Spleen (tissue), 11 donors: ENCODE measurements around the gene DYDC1. TPM values are rescaled to one million over a fixed set of nuclear protein-coding genes. Genes with fewer than 3 reads are reported as not detected.
"Not testable (repeated sequence)": the region's sequence is repeated elsewhere in the genome, so short reads cannot be mapped to it uniquely, and the experiment has no call there.

Experiments used
- DNase-seq: peaks from one replicate; pipeline ENCODE4 v3.0.0-alpha.2; 2020
- H3K27ac ChIP-seq, 8 donors: fragments of 200-600 bp; sonication (generic) in 7 of 8; 1 replicate in 4 of 8; 2 replicates in 4 of 8; pipeline versions ENCODE4 v1.5.0 to v1.8.0; 2016 to 2021; ENCODE audit warnings: inconsistent platforms in 4 of 8, mild to moderate bottlenecking in 4 of 8, moderate library complexity in 1 of 8
- H3K27me3 ChIP-seq, 7 donors: fragments of 200-600 bp; sonication (generic) in 6 of 7; replicated peaks in 1 of 7; 1 replicate in 4 of 7; 2 replicates in 3 of 7; pipeline versions ENCODE4 v1.5.0 to v1.8.0; 2016 to 2021; ENCODE audit warnings: inconsistent platforms in 3 of 7, mild to moderate bottlenecking in 1 of 7
- H3K36me3 ChIP-seq, 6 donors: fragments of 200-600 bp; sonication (generic) in 5 of 6; 1 replicate in 4 of 6; 2 replicates in 2 of 6; pipeline versions ENCODE4 v1.5.0 to v1.8.0; 2016 to 2021; ENCODE audit warnings: inconsistent platforms in 2 of 6
- H3K4me1 ChIP-seq, 6 donors: fragments of 200-600 bp; sonication (generic) in 5 of 6; 1 replicate in 3 of 6; 2 replicates in 3 of 6; pipeline versions ENCODE4 v1.5.0 to v1.8.0; 2016 to 2021; ENCODE audit warnings: inconsistent platforms in 3 of 6
- H3K4me3 ChIP-seq, 8 donors: fragments of 200-600 bp; sonication (generic) in 7 of 8; 1 replicate in 4 of 8; 2 replicates in 4 of 8; pipeline versions ENCODE4 v1.5.0 to v1.8.0; 2016 to 2021; ENCODE audit warnings: inconsistent platforms in 4 of 8, mild to moderate bottlenecking in 4 of 8, moderate library complexity in 2 of 8
- H3K9me3 ChIP-seq, 8 donors: fragments of 200-600 bp; sonication (generic) in 7 of 8; 1 replicate in 4 of 8; 2 replicates in 4 of 8; pipeline versions ENCODE4 v1.5.0 to v1.8.0; 2016 to 2021; ENCODE audit warnings: inconsistent platforms in 4 of 8
- POLR2A ChIP-seq, 3 donors: fragments of 450-650 bp; IDR thresholded peaks; one replicate each; pipeline ENCODE4 v1.5.1; 2017; ENCODE audit warnings: antibody characterized with exemption in 3 of 3, mild to moderate bottlenecking in 1 of 3
- POLR2AphosphoS5 ChIP-seq, 3 donors: sonication (generic); formaldehyde crosslinking; IDR thresholded peaks; one replicate each; pipeline ENCODE4 v1.5.1; 2017; ENCODE audit warnings: antibody characterized with exemption in 3 of 3
- WGBS, 5 donors: extraction: QIAGEN DNeasy Blood & Tissue Kit in 3 of 5; methylation state at CpG; one replicate each; pipeline versions ENCODE4 v1.1.5 to v1.1.7; 2013 to 2018; 5-methylcytosine and 5-hydroxymethylcytosine counted together
- intact Hi-C: fragments of 100-400 bp; cut with DNase I; formaldehyde crosslinking; loops from one replicate; pipeline ENCODE4 v1.15.0; 2023; ENCODE audit warnings: low total_unique reads
- polyA plus RNA-seq, 3 donors: library from polyadenylated mRNA; stranded (reverse); fragments of 200-250 nt; gene quantifications; one replicate each; pipeline ENCODE4 v1.2.1, GENCODE V29; 2013
- total RNA-seq, 7 donors: library from RNA; depleted of rRNA in 3 of 7; stranded (reverse); fragments of >200 nt in 3 of 7; fragmentation: NEBNext Ultra II Directional in 4 of 7; extraction: Animal tissue kit (Norgen Biotek cat#: 25700) in 4 of 7; gene quantifications; one replicate each; pipeline versions ENCODE4 v1.1.0 to v1.2.1, GENCODE V29; 2016 to 2021
- TF ChIP-seq, protein P1 (sequence below), 11 experiments: fragments of 200-600 bp in 7 of 11; fragments of 450-650 bp in 4 of 11; sonication (generic) in 4 of 11; IDR thresholded peaks in 8 of 11; conservative IDR thresholded peaks in 3 of 11; 1 replicate in 7 of 11; 2 replicates in 4 of 11; pipeline versions ENCODE4 v1.4.0 to v1.8.0; 2016 to 2021; ENCODE audit warnings: antibody characterized with exemption in 11 of 11, inconsistent platforms in 4 of 11, mild to moderate bottlenecking in 1 of 11
- donor health status: healthy with polysubstance abuse.
- donor health status: DM: no; HTN: no; CAD: no; lungs with moderate emphysema.
- donor health status: DM: no; HTN: no; CAD: no.
- donor health status: Bipolar disorder and iron deficiency.
- donor health status: healthy.
- donor health status: DM: no; HTN: no; CAD: no.
- donor health status: DM: yes; HTN: yes; CAD: no.

DYDC1 gene
- total and polyA plus RNA-seq, 10 donors = not detected

DNA sequence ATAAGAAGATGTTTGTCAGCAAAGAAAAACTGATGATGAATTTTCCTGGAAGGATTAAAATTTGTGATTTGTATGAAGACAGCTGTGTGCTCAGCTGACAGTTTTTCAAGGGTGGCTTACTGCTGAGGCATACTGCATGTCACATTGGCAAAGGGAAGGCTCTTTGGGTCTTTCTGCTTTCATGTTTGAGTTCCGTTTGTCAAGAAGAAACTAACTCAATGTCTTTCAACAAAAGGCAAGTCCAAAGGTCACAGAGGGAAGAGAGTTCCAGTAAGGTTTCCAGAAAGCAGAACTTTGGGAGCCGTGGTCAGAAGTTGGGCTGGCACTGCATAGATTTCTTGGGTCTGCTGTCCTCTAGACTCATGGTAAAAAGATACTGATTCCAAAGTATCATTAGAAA lies 16.9 kb upstream of the DYDC1 start:
- WGBS, 5 donors = 57 to 72% (median 64%) methylated on average over 2 of the region's 2 CpGs
- Histone ChIP-seq H3K27ac (no peak overlapping the region), H3K36me3 (no peaks in the 10 kb centered on the region), H3K27me3 (no peaks in the 10 kb centered on the region), H3K9me3 (peaks cover 0 to 7% (median 0%) of the 10 kb centered on the region in 8 donors), H3K4me3 (no peak overlapping the region), H3K4me1 (peaks cover 0 to 4% (median 0%) of the 10 kb centered on the region in 6 donors)
- no peak for DNase-seq
- TF ChIP-seq POLR2AphosphoS5 (IDR thresholded peaks at IDR 0.05) = no peak
- TF ChIP-seq POLR2A (IDR thresholded peaks at IDR 0.05) = no peak
- TF ChIP-seq, protein P1, sequence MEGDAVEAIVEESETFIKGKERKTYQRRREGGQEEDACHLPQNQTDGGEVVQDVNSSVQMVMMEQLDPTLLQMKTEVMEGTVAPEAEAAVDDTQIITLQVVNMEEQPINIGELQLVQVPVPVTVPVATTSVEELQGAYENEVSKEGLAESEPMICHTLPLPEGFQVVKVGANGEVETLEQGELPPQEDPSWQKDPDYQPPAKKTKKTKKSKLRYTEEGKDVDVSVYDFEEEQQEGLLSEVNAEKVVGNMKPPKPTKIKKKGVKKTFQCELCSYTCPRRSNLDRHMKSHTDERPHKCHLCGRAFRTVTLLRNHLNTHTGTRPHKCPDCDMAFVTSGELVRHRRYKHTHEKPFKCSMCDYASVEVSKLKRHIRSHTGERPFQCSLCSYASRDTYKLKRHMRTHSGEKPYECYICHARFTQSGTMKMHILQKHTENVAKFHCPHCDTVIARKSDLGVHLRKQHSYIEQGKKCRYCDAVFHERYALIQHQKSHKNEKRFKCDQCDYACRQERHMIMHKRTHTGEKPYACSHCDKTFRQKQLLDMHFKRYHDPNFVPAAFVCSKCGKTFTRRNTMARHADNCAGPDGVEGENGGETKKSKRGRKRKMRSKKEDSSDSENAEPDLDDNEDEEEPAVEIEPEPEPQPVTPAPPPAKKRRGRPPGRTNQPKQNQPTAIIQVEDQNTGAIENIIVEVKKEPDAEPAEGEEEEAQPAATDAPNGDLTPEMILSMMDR (IDR thresholded peaks at IDR 0.05 in 8 of 11, conservative IDR thresholded peaks at IDR 0.05 in 3 of 11) = no peak
- intact Hi-C loops = no loop called here

DNA sequence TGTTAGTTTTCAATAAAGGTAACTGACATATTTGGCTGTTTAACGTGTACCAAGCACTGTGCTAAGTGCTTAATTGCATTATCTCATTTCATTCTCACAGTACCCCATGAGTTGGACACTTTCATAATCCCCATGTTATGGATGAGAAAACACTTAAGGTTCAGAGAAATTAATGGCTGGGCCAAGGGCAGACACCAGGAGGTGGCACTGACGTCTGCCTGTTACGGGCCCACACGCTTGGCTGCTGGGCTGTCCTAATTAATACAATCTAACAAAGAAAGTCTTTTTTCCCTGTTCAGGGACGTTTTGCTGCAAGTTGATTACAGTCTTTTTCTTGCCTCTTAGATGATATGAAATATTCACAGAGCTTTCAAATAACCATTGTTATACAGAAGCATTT lies 16.1 kb upstream of the DYDC1 start:
- Histone ChIP-seq H3K4me3 (no peak overlapping the region), H3K4me1 (no peaks in the 10 kb centered on the region), H3K27me3 (no peaks in the 10 kb centered on the region), H3K36me3 (no peaks in the 10 kb centered on the region), H3K9me3 (peaks cover 0 to 15% (median 7%) of the 10 kb centered on the region in 8 donors), H3K27ac (no peak overlapping the region)
- intact Hi-C loops = no loop called here
- WGBS, 5 donors = 79 to 86% (median 82%) methylated on average over 5 of the region's 5 CpGs
- DNase-seq = no peak
- TF ChIP-seq, protein P1 (IDR thresholded peaks at IDR 0.05 in 8 of 11, conservative IDR thresholded peaks at IDR 0.05 in 3 of 11) = no peak

DNA sequence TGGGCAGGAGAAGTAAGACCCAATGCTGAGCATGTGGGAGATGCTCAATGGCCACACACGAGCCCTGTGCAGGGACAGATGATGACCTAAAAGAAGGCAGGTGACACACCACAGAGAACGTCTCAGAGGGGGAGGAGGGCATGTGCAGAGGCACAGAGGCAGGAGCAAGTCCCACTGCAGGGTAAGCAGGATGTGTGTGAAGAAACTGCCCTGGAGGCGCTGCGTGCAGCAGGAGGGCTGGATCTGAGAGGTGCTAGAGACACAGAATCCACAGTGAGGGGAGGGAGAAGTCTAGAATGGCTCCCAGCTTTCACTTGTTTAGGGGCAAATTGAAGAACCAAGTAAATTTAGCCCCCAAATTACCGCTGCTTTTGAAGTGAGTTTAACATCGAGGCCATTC lies 14.9 kb upstream of the DYDC1 start:
- WGBS, 5 donors = 59 to 80% (median 73%) methylated on average over 6 of the region's 6 CpGs

DNA sequence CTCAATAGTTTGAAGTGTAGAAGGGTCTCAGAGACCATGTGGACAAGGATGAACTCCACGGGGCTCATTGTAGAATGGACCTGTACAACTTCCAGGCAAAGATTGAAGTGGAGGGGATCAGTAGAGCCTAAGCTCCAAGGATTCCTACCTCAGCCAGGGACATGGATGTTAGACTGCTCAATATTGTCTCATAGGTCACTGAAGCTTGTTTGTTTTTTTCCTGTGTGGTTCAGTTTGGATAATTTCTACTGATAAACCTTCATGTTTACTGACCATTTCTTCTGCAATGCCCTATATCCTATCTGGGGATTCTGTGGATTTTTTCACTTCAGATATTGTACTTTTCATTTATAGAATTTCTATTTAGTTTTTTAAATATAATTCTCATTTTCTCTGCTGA lies 9.0 kb upstream of the DYDC1 start:
- intact Hi-C loops = no loop called here
- no peak overlapping the region for H3K4me3 ChIP-seq
- WGBS, 5 donors = 0 to 70% (median 3%) methylated on average over 1 of the region's 1 CpG
- no peak overlapping the region for H3K27ac ChIP-seq
- no peaks in the 10 kb centered on the region for H3K27me3 ChIP-seq
- no peak for DNase-seq
- peaks cover 0 to 33% (median 22%) of the 10 kb centered on the region in 8 donors for H3K9me3 ChIP-seq
- TF ChIP-seq POLR2AphosphoS5 (IDR thresholded peaks at IDR 0.05) = no peak
- no peak for TF ChIP-seq POLR2A (IDR thresholded peaks at IDR 0.05)
- H3K4me1 ChIP-seq = no peaks in the 10 kb centered on the region
- no peaks in the 10 kb centered on the region for H3K36me3 ChIP-seq

More for the DNA sequence above, 14.9 kb upstream of the DYDC1 start:
- Histone ChIP-seq H3K27me3 (no peaks in the 10 kb centered on the region), H3K36me3 (no peaks in the 10 kb centered on the region), H3K9me3 (peaks cover 0 to 27% (median 19%) of the 10 kb centered on the region in 8 donors), H3K27ac (no peak overlapping the region), H3K4me1 (no peaks in the 10 kb centered on the region), H3K4me3 (no peak overlapping the region)
- intact Hi-C loops = no loop called here
- TF ChIP-seq, protein P1 (IDR thresholded peaks at IDR 0.05 in 8 of 11, conservative IDR thresholded peaks at IDR 0.05 in 3 of 11) = no peak
- TF ChIP-seq POLR2A (IDR thresholded peaks at IDR 0.05) = no peak
- TF ChIP-seq POLR2AphosphoS5 (IDR thresholded peaks at IDR 0.05) = no peak
- no peak for DNase-seq

DNA sequence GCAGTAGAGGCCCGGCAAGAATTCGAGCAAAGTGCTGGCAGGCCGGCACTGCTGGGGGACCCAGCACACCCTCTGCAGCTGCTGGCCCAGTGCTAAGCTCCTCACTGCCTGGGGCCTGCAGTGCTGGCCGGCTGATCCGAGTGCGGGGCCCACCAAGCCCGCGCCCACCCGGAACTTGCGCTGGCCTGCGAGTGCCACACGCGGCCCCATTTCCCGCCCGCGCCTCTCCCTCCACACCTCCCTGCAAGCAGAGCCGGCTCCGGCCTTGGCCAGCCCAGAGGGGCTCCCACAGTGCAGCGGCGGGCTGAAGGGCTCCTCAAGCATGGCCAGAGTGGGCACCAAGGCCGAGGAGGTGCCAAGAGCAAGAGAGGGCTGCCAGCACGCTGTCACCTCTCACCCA lies 3.1 kb upstream of the DYDC1 start:
- TF ChIP-seq POLR2AphosphoS5 (IDR thresholded peaks at IDR 0.05) (no peak), POLR2A (IDR thresholded peaks at IDR 0.05) (no peak)
- TF ChIP-seq, protein P1 (IDR thresholded peaks at IDR 0.05 in 8 of 11, conservative IDR thresholded peaks at IDR 0.05 in 3 of 11) = no peak
- intact Hi-C loops = no loop called here

DNA sequence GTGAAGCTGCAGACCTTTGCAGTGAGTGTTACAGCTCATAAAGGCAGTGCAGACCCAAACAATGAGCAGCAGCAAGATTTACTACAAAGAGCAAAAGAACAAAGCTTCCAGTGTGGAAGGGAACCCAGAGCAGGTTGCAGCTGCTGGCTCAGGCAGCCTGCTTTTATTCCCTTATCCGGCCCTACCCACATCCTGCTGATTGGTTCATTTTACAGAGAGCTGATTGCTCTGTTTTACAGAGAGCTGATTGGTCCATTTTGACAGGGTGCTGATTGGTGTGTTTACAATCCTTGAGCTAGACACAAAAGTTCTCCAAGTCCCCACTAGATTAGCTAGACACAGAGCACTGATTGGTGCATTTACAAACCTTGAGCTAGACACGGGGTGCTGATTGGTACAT lies 2.4 kb upstream of the DYDC1 start:
- intact Hi-C loops, DNase-seq, H3K4me3 ChIP-seq, H3K27ac ChIP-seq, H3K36me3 ChIP-seq, H3K9me3 ChIP-seq: not testable (repeated sequence)
- peaks cover 0 to 17% (median 8%) of the 10 kb centered on the region in 6 donors for H3K4me1 ChIP-seq
- 29 to 78% (median 37%) methylated on average over 2 of the region's 2 CpGs for WGBS, 5 donors
- peaks cover 0 to 51% (median 13%) of the 10 kb centered on the region in 7 donors for H3K27me3 ChIP-seq

More for the DNA sequence above, 3.1 kb upstream of the DYDC1 start:
- WGBS, 5 donors = 90 to 95% (median 94%) methylated on average over 9 to 22 of the region's 22 CpGs
- Histone ChIP-seq H3K9me3 (no peaks in the 10 kb centered on the region), H3K4me1 (peaks cover 0 to 17% (median 8%) of the 10 kb centered on the region in 6 donors), H3K36me3 (no peaks in the 10 kb centered on the region), H3K27ac (no peak overlapping the region), H3K4me3 (no peak overlapping the region), H3K27me3 (peaks cover 0 to 44% (median 13%) of the 10 kb centered on the region in 7 donors)
- no peak for DNase-seq
